ENCODE data around the gene UBA7. TPM values are rescaled to one million over a fixed set of nuclear protein-coding genes. Genes with fewer than 3 reads are reported as not detected.
A peak's percentile ranks its signal among the peaks of the same experiment; 100 is the strongest.

Gene UBA7
- total RNA-seq, 1 donor = 341 TPM

DNA sequence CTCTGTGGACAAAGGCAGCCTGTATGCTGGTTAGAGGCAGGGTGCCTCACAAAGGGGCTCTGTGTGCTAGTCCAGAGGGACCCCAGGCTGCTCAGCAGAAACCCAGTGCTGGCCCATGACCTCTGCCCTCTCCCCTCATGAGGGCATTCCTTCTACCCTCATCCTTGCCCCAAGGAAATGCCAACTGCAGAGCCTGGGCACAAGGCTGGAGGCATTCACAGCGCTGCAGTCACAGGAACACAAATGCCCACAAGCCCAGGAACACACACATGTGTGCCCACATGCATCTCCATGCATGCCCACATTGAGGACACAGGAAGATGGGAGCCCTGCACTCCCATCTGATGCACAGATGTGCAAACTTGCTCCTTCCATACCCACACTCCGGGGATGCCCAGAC is 6.9 kb downstream of the UBA7 start:
- peak in 1 of 3 donors; percentile 28 for DNase-seq (ENCODE audit: low read depth in 2 of 3, low spot score in 2 of 3)

DNA sequence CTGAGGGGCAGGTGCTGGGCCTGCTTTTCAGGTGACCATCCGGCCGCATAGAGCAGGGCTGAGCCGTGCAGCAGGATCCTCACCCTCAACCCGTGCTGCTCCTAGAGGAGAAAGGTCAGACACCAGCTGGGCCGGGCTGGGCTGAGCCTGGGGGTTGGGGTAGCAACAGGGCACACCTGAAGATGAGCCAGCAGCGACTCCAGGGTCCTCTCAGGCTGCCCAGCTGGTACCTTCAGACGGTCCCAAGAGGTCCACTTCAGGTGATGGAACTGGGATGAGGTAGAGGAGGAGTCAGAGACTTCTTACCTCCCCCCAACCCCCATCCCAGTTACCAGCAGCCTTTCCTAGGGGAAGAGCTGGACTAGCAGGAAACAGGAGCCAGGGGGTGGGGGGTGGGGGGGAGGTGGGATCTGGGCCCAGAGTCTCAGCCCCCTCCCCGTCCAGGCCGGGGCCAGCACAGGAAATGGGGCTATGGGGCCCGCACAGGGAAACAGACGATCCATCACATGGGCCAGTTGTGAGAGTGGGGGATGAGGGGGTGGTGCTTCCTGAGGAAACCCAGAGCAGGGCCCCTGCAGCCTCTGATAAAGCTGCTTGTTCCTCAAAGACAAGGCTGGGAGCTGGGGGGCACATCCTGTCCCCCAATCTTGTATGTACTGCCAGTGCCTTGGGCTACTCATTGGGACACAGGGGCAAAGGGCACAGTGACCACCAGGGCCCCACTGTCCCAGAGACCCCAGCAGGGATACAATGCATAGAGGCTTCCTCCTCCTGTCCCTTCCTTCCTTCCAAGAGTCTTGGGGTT is 7.7 kb downstream of the UBA7 start:
- DNase-seq (ENCODE audit: low read depth in 2 of 3, low spot score in 2 of 3) = peak in 2 of 3 donors; percentile 92 to 98

DNA sequence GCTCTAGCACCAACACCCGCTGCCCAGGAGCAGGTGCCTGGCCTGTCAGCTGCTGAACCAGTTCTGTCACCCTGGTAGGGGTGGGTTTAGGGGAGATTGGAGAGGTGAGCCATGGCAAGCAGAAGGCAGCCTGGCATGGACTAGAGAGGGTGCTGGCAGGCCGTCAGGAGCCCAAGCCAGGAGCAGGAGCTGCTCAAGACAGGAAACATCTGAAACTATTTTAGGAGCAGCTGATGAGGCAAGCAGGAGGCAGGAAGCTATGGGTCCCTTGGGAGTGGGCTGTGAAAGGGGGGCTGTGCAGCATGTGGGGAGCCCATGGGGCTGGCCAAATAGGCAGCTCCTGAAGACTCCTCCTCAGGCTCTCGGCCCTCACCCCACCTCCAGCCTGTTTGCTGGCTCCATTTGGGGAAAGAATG is 8.4 kb downstream of the UBA7 start:
- DNase-seq (ENCODE audit: low read depth in 2 of 3, low spot score in 2 of 3) = peak in 2 of 3 donors; percentile 63 to 78

DNA sequence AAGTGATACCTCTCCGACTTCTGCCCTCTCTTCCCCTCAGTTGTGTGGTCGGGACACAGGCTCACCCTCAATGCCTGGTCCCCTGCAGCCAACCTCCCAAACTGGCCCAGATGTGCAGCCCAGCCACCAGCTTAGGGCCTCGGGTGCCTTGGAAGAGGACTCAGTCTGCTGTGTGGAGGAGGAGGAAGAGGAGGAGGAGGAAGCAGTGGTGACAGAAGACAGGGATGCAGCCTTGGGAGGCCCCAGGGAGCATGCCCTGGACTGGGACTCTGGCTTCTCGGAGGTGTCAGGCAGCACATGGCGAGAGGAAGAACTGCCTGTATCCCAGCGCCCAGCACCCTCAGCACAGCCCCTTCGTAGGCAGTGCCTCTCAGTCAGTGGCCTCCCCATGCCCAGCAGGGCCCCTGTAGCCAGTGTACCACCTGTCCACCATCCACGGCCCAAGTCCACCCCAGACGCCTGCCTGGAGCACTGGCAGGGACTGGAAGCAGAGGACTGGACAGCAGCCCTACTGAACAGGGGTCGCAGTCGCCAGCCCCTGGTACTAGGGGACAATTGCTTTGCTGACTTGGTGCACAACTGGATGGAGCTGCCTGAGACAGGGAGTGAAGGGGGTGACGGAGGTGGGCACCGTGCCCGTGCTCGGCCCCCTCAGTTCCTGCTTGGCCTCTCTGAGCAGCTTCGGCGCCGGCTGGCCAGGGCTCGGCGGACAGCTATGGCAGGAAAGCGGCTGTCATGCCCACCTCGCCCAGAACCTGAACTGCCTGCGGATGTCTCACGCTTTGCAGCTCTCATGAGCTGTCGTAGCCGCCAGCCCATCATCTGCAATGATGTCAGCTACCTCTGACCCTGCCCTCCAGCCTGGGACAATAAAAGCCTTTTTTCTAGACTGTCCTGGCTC is 9.4 kb downstream of the UBA7 start:
- DNase-seq (ENCODE audit: low read depth in 2 of 3, low spot score in 2 of 3) = peak in 1 of 3 donors; percentile 22

DNA sequence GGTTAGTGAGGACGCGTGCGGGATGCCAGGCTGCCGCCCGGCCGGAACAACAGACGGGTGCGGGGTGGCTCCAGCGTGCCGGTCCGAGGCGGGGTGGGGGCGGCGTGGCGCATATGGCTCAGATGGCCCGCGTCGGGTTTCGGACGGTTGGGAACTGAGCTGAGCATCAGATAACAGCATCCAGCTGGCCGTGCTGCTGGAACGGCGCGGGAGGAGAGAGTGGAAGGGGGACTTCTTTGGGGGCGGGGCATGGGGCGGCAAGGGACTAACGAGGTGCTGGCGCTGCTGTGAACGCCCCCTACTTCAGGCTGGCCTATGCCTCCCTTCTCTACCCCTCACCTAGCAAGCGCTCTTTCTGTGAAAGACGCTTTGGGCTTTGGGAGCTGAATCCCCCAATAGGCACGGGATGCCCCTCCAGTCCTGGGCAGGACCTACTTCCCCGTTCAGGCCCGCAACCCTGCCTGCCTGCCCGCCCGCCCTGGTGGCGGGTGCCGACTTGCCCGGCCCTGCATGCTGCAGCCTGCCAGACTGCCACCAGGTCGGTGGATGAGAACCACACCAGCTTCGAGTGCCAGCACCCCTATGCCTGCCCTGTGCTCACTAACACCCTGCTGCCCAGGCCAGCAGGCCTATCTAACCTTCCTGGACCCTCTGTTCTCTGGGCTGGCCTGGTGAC is 10.2 kb downstream of the UBA7 start:
- peak in 2 of 3 donors; percentile 59 to 78 for DNase-seq (ENCODE audit: low read depth in 2 of 3, low spot score in 2 of 3)

DNA sequence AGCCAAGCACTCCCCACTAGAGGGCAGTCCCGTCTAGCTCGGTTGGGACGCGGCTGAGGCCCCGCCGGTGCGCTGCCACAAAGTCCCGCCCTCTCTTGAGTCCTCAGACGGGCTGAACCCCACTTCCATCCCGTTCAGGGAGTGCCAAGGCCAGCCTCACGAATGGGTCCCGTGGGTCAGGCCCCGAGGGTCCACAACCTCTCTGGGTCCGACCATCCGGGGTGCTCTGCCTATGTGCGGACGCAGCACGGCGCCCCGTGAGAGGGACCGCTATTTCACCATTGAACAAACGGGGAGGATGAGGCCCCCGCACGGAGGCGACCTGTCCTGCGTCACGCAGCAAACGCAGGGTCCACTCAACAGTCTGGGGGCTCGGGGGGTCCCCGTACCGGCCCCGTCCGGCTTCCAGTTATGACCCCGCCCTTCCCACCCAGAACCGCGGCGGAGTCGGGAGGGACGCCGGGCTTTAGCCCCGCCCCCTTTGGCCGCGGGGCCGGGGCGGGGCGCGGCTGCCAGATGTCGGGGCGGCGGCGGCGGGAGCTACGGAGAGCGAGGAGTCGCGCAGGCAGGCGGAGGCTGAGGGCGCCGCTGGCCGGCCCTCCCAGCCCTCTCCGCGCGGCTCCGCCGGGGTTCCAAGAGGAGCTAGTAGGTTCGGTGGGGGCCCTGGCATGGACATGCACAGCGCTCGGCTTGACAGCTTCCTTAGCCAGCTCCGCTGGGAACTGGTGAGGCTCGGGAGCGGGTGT is 10.9 kb downstream of the UBA7 start, which contains the start of gene INKA1:
Gene INKA1 (plus strand): TSS at position 543 of the 746 bp plus-strand sequence. CDS start 132 bp downstream, at position 675.
- DNase-seq (ENCODE audit: low read depth in 2 of 3, low spot score in 2 of 3) = peak; percentile 74 to 93 (median 86)

DNA sequence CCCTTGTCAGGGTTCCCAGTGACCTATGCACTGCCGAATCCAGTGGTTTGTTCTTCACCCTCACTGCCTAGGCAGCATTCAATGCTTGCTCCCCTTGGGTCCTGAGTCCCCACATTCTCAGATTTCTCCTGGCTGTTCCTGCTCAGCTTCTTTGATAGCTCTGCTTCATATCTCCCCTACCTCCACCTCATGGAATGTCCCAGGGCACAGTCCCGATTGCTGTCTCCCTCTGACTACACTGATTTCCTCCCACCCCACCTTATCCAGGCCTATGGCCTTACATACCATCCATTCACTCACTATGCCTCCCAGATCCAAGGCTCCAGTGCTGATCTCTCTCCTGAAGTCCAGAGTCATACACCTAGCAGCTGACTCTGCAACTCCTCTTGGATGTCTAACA is 12.6 kb downstream of the UBA7 start:
- no peak for DNase-seq (ENCODE audit: low read depth in 2 of 3, low spot score in 2 of 3)

DNA sequence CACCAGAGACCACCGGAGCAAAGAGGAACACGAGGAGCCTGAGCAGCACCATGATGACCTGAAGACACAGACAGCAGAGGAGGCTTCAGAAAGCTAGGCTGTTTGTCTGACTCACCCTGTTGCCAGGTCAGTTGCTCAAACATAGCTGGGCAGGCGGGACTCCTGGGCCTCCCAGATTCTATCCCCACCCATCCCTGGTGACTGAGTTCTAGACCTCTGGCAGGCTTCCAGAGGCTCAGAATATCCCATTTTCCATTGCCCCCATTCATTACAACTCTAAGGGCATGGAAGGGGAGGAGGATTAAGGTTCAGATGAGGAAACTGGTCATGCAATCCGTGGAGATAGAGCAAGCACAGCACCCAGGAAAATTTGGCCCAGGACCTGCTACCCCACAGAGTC is 14.0 kb downstream of the UBA7 start, which contains the start of gene CDHR4:
Gene CDHR4 (minus strand): TSS at position 113 of the 400 bp plus-strand sequence. CDS start 61 bp downstream, at position 52.
- DNase-seq (ENCODE audit: low read depth in 2 of 3, low spot score in 2 of 3) = no peak

DNA sequence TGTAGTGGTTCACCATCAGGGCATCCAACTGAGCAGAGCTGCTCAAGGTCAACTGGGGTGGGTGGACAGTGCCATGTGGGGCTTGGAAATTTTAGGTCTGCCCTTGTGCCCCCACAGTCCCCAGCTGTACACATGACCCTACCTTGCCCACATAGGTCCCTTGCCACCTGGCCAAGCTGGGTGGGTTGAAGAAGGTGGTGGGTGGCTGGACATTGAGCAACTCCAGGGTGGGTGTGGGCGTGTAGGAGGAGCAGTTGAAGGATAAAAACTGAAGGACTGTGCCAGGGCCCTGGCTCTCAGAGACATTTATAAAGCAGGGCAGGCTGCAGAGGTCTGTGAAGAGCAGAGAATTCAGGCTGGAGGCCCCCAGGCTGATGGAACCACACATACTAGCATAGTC is 14.6 kb downstream of the UBA7 start:
- DNase-seq (ENCODE audit: low read depth in 2 of 3, low spot score in 2 of 3) = no peak

DNA sequence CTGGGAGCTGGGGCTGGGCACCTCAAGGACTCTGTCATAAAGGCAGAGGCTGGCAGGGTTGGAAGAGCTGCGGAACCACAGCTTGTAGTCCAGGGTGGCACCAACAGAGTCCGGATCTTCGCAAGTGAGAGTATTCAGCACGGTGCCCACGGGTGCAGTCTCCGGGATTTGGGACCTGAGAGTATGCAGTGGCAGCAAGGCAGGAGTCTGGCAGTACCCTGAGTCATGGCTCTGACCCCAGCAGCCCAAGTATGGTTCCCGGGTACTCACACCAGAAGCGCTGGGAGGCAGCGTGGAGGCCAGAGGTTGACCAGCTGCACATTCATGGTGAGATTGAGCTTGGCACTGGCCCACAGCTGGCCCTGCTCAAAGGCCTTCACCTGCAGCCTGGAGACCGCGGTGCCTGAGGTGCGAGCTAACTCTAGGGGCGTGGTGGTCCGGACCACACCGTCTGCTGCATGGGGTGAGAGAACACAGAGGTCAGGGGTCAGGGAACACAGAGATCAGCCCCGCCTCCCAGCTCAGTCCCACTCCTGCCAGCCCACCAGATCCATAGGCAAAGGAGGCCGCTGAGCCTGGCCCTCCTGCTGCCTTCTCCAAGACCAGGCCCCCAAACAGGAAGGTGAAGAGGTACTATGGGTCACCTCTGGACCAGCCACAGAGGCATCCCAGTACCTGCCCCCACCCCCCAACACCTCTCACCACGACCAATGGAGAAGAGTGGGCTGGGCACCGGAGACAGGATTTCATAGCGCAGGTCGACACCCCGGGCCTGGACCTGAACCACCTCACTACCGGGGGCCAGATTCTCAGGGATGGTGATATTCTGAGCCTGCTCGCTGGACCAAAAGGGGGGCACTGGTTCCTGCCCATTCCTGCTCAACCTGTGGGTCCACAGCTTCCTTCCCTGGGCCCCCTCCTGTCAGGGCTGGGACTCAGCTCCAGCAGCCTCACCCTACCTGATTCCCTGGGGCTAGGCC is 18.5 kb downstream of the UBA7 start:
- no peak for DNase-seq (ENCODE audit: low read depth in 2 of 3, low spot score in 2 of 3)

DNA sequence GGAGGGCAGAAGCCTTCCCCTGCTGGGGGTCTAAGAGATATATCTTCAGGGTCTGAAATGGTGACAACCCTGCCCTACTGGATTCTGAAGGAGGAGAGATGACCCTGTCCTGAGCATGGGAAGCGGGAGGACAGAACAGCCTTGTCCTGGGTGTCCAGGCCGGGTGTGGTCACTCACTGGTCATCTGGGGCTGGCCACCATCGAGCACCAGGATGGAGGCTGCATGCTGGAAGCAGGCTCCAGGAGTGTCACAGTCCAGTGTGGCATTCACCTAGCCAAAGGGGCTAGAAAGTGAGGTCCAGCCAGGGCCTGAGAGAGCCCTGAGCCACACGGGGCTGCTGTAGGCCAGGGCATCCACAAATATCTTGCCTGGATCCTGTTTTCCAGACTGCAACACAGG is 19.3 kb downstream of the UBA7 start:
- DNase-seq (ENCODE audit: low read depth in 2 of 3, low spot score in 2 of 3) = no peak

DNA sequence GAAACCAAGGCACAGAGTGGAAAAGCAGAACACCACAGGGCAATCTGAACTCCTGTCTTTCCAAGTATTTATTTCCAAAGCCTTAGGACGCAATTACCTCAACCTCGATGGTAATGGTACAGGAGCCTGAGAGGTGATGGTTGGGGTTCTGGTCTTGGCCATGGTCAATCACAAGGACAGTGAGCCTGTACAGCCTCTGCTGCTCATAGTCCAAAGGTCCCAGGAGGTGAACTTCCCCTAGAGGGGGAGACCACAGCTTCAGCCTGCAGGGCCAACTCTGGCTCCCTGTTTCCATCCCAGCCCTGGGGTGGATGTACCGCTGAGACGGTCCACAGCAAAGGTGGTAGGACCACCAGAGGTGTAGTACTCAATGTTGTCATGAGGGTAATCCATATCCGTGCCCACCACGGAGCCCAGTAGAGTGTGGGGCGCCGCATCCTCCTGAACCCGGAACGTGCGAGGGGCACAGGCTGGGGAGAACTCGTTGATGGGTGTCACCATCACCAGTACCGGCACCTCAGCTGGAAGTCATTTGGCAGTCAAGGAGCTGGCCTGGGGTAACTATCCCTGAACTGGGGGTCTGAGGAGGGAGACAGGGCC is 20.2 kb downstream of the UBA7 start:
- DNase-seq (ENCODE audit: low read depth in 2 of 3, low spot score in 2 of 3) = no peak

DNA sequence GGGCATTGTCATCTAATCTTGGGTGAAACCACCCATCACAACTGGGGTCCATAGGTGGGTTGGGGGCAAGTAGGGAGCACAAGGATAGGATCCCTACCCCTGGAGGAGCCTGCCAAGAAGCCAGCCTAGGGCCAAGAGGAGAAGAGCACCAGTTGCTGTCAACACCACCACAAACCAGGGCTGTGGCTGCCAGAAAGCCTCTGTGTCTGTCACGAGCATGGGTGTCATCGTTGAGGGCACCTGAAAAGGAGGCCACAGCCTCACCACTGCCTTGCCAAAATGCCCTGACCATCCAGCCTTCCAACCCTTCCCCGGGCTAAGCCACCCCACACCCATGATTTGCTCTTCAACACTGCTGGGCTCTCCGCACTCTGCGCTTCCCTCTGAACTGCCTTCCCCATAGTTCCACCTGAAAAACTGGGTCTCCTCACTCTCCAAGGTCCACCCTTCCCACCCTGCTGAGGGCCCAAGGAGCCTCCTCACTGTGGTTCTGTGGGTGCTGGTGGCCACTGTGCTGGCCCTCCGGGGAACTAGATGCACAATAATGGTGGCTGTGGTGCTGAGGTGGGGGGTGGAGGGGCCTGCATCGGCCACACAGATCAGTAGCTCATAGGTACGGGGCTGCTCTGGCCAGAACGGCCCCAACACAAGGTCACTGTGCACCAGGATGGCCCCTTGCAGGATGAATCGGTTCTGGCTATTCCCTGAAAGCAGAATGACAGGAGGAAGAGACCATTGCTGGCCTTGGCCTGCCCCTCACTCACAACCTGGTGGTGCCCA is 21.2 kb downstream of the UBA7 start:
- no peak for DNase-seq (ENCODE audit: low read depth in 2 of 3, low spot score in 2 of 3)

DNA sequence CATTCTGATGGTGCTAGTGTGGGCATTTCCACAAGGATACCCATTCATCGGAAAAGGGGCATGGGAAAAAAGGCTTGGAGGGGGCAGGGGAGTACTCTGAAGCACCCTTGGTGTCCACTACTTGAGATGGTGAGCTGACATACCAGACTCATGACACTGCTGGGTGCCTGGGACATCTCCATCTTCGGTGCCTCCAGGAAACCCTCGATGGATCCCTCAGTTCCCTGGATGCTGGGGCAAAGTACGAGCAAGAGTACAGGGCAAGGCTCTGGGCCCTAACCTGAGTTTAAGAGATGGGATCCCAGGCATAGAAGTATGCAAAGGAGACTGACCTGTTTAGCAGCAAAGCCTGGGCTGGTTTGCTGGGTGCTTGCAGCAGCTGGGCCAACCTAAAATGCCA is 22.2 kb downstream of the UBA7 start:
- DNase-seq (ENCODE audit: low read depth in 2 of 3, low spot score in 2 of 3) = no peak

DNA sequence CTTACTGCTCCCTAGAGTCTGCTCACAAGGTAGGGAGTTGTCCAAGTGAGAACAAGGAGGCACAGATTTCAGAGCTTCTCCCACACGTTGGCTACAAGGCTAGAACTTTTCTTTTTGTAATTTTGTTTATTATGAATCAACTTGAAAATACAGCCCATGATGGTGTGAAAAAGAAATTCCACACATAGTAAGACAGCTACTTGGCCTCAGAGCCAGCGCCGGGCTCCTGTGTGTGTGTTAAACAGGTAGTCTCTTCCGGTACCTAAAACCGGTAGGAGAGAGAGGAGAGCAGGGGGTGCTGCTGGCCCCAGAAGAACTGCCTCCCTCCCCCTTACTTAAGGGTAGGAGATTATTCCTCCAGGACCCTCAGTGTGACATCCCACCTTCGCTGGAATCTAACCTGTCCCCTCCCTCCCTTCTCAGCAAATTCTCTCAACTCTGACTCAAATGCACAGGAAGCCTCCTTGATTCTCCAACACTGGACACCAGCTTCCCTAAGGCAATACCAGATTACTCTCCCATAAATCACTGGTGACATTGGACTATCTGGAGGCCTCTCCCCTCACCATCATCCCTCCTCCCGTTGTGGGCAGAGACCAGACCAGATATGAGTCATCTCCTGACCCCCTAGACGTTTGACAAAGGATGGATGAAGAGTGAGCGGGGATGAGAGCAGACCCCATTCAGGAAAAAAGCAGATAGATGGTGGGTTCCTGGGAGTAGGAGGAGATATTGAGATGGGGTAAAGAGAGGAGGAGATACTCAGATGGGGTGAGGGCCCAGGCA is 22.9 kb downstream of the UBA7 start:
- no peak for DNase-seq (ENCODE audit: low read depth in 2 of 3, low spot score in 2 of 3)

DNA sequence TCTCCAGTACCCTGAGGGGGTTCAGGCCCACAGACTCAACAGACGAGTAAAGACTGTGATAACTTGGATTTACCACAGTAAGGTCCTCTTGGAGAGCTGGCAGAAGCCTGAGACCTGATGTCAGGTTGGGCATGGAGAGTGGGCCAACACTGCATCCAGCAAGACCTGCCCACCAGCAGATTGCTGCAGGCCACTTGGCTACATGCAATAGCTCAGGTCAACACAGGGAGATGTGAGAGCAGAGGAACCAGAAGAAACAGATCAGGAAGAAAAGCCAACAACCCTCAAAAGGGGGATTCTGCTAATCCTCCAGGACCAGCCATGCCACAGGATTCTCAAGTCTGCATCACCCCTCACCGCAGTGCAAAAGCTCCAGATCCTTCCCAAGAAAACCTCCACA is 25.7 kb downstream of the UBA7 start:
- no peak for DNase-seq (ENCODE audit: low read depth in 2 of 3, low spot score in 2 of 3)

DNA sequence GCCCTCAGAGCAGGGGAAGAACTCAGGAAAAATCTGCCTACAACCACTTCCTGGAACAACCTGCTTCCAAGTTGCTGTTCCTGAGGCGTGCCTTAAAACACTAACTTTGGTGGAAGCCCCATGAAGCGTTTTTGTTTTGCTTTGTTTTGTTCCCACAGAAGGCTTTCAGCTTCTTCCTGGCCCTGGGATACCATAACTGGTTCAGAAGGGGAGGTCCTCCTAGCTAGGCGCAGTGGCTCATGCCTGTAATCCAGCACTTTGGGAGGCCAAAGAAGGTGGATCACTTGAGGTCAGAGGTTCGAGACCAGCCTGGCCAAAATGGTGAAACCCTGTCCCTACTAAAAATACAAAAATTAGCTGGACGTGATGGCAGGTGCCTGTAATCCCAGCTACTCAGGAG is 26.2 kb downstream of the UBA7 start:
- no peak for DNase-seq (ENCODE audit: low read depth in 2 of 3, low spot score in 2 of 3)

All from hematopoietic multipotent progenitor cell (in vitro differentiated cells).